Smooth muscle cell (in vitro differentiated cells): ENCODE measurements around the gene STYXL1. TPM values are rescaled to one million over a fixed set of nuclear protein-coding genes. Genes with fewer than 3 reads are reported as not detected.
A peak's percentile ranks its signal among the peaks of the same experiment; 100 is the strongest.
"Not testable (repeated sequence)": the region's sequence is repeated elsewhere in the genome, so short reads cannot be mapped to it uniquely, and the experiment has no call there.

Experiments used
- DNase-seq: peaks from one replicate; lab custom pipeline; 2025; ENCODE audit not compliant: unreplicated experiment; lab: John Stamatoyannopoulos, UW
- H2AFZ ChIP-seq: fragments of 200-600 bp; sonication (generic); 2 replicates; pipeline ENCODE4 v1.6.0; 2016; ENCODE audit warnings: antibody characterized with exemption, low read depth, mild to moderate bottlenecking
- H3F3A ChIP-seq: fragments of 200-600 bp; sonication (generic); 2 replicates; pipeline ENCODE4 v1.6.0; 2017; ENCODE audit warnings: antibody characterized with exemption, low read depth
- H3K27ac ChIP-seq: fragments of 200-600 bp; sonication (generic); 2 replicates; pipeline ENCODE4 v1.5.1; 2016; ENCODE audit warnings: low read depth, mild to moderate bottlenecking
- H3K27me3 ChIP-seq: fragments of 200-600 bp; sonication (generic); 2 replicates; pipeline ENCODE4 v1.6.1; 2016; ENCODE audit warnings: low read depth, mild to moderate bottlenecking
- H3K36me3 ChIP-seq: fragments of 200-600 bp; sonication (generic); 2 replicates; pipeline ENCODE4 v1.5.1; 2016; ENCODE audit warnings: low read depth
- H3K4me1 ChIP-seq: fragments of 200-600 bp; sonication (generic); 2 replicates; pipeline ENCODE4 v1.5.1; 2016; ENCODE audit warnings: low read depth
- H3K4me2 ChIP-seq: fragments of 200-600 bp; sonication (generic); 2 replicates; pipeline ENCODE4 v1.6.0; 2016; ENCODE audit warnings: mild to moderate bottlenecking
- H3K4me3 ChIP-seq: fragments of 200-600 bp; sonication (generic); 2 replicates; pipeline ENCODE4 v1.5.1; 2016; ENCODE audit warnings: mild to moderate bottlenecking
- H3K79me2 ChIP-seq: fragments of 200-600 bp; sonication (generic); 2 replicates; pipeline ENCODE4 v1.6.0; 2016; ENCODE audit warnings: low read depth, mild to moderate bottlenecking
- H3K9ac ChIP-seq: fragments of 200-600 bp; sonication (generic); 2 replicates; pipeline ENCODE4 v1.6.0; 2016; ENCODE audit warnings: low read depth
- H3K9me3 ChIP-seq: fragments of 200-600 bp; sonication (generic); replicated peaks from 2 replicates; pipeline ENCODE4 v1.5.1; 2016; ENCODE audit warnings: low read depth
- H4K20me1 ChIP-seq: fragments of 200-600 bp; sonication (generic); 2 replicates; pipeline ENCODE4 v1.6.0; 2016; ENCODE audit warnings: low read depth
- WGBS: methylation state at CpG from one replicate; pipeline ENCODE4 v1.1.7; 2016; ENCODE audit warnings: low lambda C conversion rate; 5-methylcytosine and 5-hydroxymethylcytosine counted together
- polyA plus RNA-seq: library from polyadenylated mRNA; unstranded; fragments of >200 nt; fragmentation: Nextera tagmentation; extraction: Ambion mirVana; gene quantifications from 2 replicates; pipeline ENCODE4 v1.2.1, GENCODE V29; 2016
- total RNA-seq: library from RNA; depleted of rRNA; stranded (reverse); fragments of >200 nt; gene quantifications from 2 replicates; pipeline ENCODE4 v1.2.3, GENCODE V29; 2014
- TF ChIP-seq, protein P1 (sequence below): fragments of 200-600 bp; sonication (generic); IDR thresholded peaks from 2 replicates; pipeline ENCODE4 v1.5.1; 2017; ENCODE audit warnings: borderline replicate concordance, mild to moderate bottlenecking, antibody characterized with exemption; ENCODE audit not compliant: insufficient read depth, poor library complexity, severe bottlenecking

Gene STYXL1
- total and polyA plus RNA-seq, 2 experiments from 2014 or later: 75.6 to 84.0 TPM

DNA sequence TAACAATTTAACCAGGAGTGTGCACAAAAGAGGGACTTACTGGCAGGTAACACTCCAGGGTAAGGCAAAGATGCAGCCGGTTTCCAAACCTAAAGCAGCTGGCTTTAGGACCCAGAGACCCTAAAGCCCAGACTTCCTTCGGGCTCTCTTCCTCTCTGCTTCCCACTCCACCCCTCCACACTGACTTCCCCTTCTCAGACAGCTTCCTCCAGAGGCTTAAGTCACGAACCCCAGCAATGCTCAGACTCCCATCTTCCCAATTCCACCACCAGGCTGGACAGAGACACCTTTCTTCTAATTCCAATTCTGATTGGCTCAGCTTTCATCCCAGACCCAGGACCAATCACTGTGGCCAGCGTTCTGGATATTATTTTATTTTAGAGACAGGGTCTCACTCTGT, 24.8 kb downstream of the STYXL1 start:
- TF ChIP-seq, protein P1, sequence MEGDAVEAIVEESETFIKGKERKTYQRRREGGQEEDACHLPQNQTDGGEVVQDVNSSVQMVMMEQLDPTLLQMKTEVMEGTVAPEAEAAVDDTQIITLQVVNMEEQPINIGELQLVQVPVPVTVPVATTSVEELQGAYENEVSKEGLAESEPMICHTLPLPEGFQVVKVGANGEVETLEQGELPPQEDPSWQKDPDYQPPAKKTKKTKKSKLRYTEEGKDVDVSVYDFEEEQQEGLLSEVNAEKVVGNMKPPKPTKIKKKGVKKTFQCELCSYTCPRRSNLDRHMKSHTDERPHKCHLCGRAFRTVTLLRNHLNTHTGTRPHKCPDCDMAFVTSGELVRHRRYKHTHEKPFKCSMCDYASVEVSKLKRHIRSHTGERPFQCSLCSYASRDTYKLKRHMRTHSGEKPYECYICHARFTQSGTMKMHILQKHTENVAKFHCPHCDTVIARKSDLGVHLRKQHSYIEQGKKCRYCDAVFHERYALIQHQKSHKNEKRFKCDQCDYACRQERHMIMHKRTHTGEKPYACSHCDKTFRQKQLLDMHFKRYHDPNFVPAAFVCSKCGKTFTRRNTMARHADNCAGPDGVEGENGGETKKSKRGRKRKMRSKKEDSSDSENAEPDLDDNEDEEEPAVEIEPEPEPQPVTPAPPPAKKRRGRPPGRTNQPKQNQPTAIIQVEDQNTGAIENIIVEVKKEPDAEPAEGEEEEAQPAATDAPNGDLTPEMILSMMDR: no peak
- no peaks in the 10 kb centered on the region for H3K9me3 ChIP-seq
- H3K4me2 ChIP-seq: no peak overlapping the region
- no peak overlapping the region for H3K27ac ChIP-seq
- H4K20me1 ChIP-seq: no peaks in the 10 kb centered on the region
- no peaks in the 10 kb centered on the region for H3K4me1 ChIP-seq
- no peaks in the 10 kb centered on the region for H3K27me3 ChIP-seq
- no peaks in the 10 kb centered on the region for H3K79me2 ChIP-seq
- 64% methylated on average over 4 of the region's 4 CpGs for WGBS
- H3K4me3 ChIP-seq: no peak overlapping the region
- H3K9ac ChIP-seq: no peak overlapping the region
- no peaks in the 10 kb centered on the region for H3F3A ChIP-seq
- peaks cover 3% of the 10 kb centered on the region for H3K36me3 ChIP-seq
- no peak for DNase-seq
- H2AFZ ChIP-seq: no peak overlapping the region

DNA sequence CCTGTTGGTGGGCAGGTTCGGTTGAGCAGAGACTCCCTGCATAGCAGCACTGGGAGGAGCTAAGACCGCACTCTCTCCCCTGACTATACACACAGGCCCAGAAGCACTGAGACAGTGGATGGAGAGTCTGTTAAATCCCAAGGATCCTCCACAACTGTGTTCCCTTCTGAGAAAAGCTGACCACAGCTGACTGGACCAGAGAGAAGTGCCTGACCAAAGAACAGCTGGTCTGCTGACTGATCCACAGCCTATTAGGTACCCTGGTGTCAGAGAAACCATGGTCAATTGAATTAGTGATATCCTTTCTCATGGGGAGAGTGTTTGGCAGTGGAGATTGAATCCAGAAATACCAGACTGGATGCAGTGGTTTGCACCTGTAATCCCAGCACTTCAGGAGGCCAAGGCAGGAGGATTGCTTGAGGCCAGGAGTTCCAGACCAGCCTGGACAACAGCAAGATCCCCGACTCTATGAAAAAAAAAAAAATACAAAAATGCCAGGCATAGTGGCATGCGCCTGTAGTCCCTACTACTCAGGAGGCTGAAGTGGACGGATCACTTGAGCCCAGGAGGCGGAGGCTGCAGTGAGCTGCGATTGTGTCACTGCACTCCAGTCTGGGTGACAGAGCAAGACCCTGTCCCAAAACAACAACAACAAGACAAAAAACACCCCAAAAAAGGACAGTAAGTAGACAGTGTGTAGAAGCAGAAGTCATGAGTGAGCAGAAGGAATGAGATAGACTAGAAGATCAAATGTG, 25.6 kb downstream of the STYXL1 start:
- Histone ChIP-seq H3F3A (no peaks in the 10 kb centered on the region), H4K20me1 (no peaks in the 10 kb centered on the region), H3K27me3 (no peaks in the 10 kb centered on the region), H3K79me2 (no peaks in the 10 kb centered on the region), H3K9me3 (no peaks in the 10 kb centered on the region), H3K4me3 (no peak overlapping the region), H3K4me1 (no peaks in the 10 kb centered on the region), H3K4me2 (no peak overlapping the region), H3K9ac (no peak overlapping the region), H3K27ac (no peak overlapping the region), H3K36me3 (peaks cover 3% of the 10 kb centered on the region), H2AFZ (no peak overlapping the region)
- DNase-seq: no peak
- TF ChIP-seq, protein P1: no peak
- 98% methylated on average over 7 of the region's 7 CpGs for WGBS

DNA sequence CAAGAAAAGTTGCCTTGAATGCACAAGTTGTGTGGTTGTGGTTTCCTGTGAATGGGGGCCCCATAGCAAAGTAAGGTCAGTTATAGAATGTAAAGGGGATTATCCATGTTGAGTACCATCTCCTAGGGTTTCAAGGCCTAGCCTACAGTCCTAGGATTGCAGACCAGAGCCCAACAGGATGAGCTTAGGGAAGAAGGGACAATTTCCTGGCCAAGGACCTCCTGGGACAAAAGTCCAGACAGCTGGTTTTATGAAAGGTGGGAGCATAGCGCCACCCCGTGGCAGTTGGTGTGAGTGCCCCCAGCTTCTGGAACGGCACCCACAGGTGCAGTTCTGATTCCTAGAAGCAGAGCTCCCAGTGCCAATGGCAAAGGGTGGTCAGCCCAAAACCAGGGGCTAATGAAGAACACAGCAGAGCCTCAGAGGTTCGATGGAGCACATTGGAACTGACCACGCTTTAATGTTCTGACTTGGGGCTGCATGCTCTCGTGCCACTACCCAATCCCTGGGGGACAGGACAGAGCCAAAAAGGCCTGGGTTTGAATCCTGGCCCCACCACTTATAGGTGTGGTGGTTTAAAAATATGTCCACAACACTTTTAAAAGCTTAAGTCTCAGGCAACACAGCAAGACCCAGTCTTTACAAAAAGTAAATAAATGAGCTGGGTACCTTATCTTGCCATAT, 27.6 kb downstream of the STYXL1 start:
- peaks cover 7% of the 10 kb centered on the region for H3K36me3 ChIP-seq
- peak; percentile 7 for DNase-seq
- TF ChIP-seq, protein P1: peak; percentile 83
- no peaks in the 10 kb centered on the region for H3K4me1 ChIP-seq
- WGBS: 62% methylated on average over 6 of the region's 6 CpGs
- H3K4me2 ChIP-seq: no peak overlapping the region
- no peaks in the 10 kb centered on the region for H3K9me3 ChIP-seq
- H2AFZ ChIP-seq: no peak overlapping the region
- H3K9ac ChIP-seq: no peak overlapping the region
- H3K27me3 ChIP-seq: no peaks in the 10 kb centered on the region
- H4K20me1 ChIP-seq: no peaks in the 10 kb centered on the region
- H3K79me2 ChIP-seq: no peaks in the 10 kb centered on the region
- no peaks in the 10 kb centered on the region for H3F3A ChIP-seq
- H3K27ac ChIP-seq: no peak overlapping the region
- no peak overlapping the region for H3K4me3 ChIP-seq

DNA sequence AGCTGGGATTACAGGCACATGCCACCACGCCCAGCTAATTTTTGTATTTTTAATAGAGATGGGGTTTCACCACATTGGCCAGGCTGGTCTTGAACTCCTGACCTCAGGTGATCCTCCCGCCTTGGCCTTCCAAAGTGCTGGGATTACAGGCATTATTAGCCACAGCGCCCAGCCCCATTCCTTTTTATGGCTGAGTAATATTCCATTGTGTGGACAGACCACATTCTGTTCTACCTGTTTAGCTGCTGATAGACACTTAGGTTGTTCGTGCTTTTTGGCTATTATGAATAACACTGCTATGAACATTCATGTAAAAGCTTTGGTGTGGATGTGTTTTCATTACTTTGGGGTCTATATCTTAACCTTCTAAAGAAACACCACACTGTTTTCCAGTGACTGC, 29.3 kb downstream of the STYXL1 start:
- H3K27me3 ChIP-seq, H3F3A ChIP-seq, H2AFZ ChIP-seq, H3K27ac ChIP-seq, H3K36me3 ChIP-seq, H4K20me1 ChIP-seq, H3K9me3 ChIP-seq, H3K9ac ChIP-seq, H3K79me2 ChIP-seq, H3K4me3 ChIP-seq, DNase-seq, H3K4me1 ChIP-seq, H3K4me2 ChIP-seq: not testable (repeated sequence)
- WGBS: 96% methylated on average over 4 of the region's 4 CpGs
